Effector CD4-positive, alpha-beta T cell (primary cell): ENCODE measurements around the gene ST7.
"Not testable (repeated sequence)": the region's sequence is repeated elsewhere in the genome, so short reads cannot be mapped to it uniquely, and the experiment has no call there.

ENCODE experiments used
- DNase-seq: peaks from one replicate; pipeline ENCODE4 v3.0.0-alpha.2; 2020

The ST7 gene

GRCh38 chr7:117243390-117243789 lies 290.1 kb downstream of the ST7 start:
- DNase-seq = no peak

GRCh38 chr7:117245703-117246102 lies 292.4 kb downstream of the ST7 start:
- not testable (repeated sequence) for DNase-seq

GRCh38 chr7:117247809-117248208 lies 294.5 kb downstream of the ST7 start:
- no peak for DNase-seq

GRCh38 chr7:117248829-117249228 lies 295.5 kb downstream of the ST7 start:
- no peak for DNase-seq

GRCh38 chr7:117249696-117250095 lies 296.4 kb downstream of the ST7 start:
- no peak for DNase-seq

GRCh38 chr7:117250245-117250644 lies 296.9 kb downstream of the ST7 start:
- no peak for DNase-seq

GRCh38 chr7:117250801-117251200 lies 297.5 kb downstream of the ST7 start:
- DNase-seq = no peak

GRCh38 chr7:117251687-117252086 lies 298.4 kb downstream of the ST7 start:
- no peak for DNase-seq

GRCh38 chr7:117259615-117260014 lies 306.3 kb downstream of the ST7 start:
- no peak for DNase-seq

GRCh38 chr7:117262546-117262945 lies 309.2 kb downstream of the ST7 start:
- DNase-seq = no peak

- DNase-seq = no peak
These were observed 311.4 kb downstream of the ST7 start for GRCh38 chr7:117264716-117265115.

GRCh38 chr7:117269417-117269816 lies 316.1 kb downstream of the ST7 start:
- no peak for DNase-seq

- no peak for DNase-seq
These were observed 316.6 kb downstream of the ST7 start for GRCh38 chr7:117269886-117270285.

GRCh38 chr7:117270371-117270770 lies 317.1 kb downstream of the ST7 start:
- DNase-seq = no peak

GRCh38 chr7:117271566-117271965 lies 318.3 kb downstream of the ST7 start:
- no peak for DNase-seq

GRCh38 chr7:117272017-117272759 lies 318.9 kb downstream of the ST7 start:
- no peak for DNase-seq

GRCh38 chr7:117273325-117273724 lies 320.0 kb downstream of the ST7 start:
- DNase-seq = no peak

- DNase-seq = no peak
These were observed 320.5 kb downstream of the ST7 start for GRCh38 chr7:117273814-117274225.

GRCh38 chr7:117274951-117275350 lies 321.6 kb downstream of the ST7 start:
- DNase-seq = no peak

GRCh38 chr7:117277576-117277975 lies 324.3 kb downstream of the ST7 start:
- no peak for DNase-seq

GRCh38 chr7:117278040-117278439 lies 324.7 kb downstream of the ST7 start:
- no peak for DNase-seq

- DNase-seq = no peak
These were observed 325.9 kb downstream of the ST7 start for GRCh38 chr7:117279203-117279602.
